ENCODE results near the gene MYT1.

DNA sequence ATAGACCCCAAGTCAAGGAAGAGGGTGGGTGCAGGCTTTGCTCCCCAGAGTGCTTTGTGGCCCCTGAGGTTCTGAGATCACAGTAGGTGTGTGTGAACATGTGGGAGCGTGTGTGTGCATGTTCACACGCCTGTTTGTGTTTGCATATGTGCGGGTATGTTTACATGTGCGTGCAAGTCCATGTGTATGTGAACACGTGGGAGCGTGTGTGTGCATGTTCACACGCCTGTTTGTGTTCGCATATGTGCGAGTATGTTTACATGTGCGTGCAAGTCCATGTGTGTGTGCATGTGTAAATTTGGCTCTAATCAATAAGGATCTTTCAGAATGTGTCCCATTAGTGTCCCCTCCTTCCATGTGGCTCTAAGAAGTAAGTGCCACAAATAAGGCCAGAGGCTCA is 49.9 kb downstream of the MYT1 start:
- TF ChIP-seq, protein P1, sequence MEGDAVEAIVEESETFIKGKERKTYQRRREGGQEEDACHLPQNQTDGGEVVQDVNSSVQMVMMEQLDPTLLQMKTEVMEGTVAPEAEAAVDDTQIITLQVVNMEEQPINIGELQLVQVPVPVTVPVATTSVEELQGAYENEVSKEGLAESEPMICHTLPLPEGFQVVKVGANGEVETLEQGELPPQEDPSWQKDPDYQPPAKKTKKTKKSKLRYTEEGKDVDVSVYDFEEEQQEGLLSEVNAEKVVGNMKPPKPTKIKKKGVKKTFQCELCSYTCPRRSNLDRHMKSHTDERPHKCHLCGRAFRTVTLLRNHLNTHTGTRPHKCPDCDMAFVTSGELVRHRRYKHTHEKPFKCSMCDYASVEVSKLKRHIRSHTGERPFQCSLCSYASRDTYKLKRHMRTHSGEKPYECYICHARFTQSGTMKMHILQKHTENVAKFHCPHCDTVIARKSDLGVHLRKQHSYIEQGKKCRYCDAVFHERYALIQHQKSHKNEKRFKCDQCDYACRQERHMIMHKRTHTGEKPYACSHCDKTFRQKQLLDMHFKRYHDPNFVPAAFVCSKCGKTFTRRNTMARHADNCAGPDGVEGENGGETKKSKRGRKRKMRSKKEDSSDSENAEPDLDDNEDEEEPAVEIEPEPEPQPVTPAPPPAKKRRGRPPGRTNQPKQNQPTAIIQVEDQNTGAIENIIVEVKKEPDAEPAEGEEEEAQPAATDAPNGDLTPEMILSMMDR (IDR thresholded peaks at IDR 0.05 in 2 of 3, conservative IDR thresholded peaks at IDR 0.05 in 1 of 3; ENCODE audit: insufficient read depth in 2 of 3, low read depth in 1 of 3, low read length in 3 of 3), result no peak
- no peak for TF ChIP-seq TAF1 (IDR thresholded peaks at IDR 0.05; ENCODE audit: control insufficient read depth, extremely low read depth, insufficient read depth, low read length, severe bottlenecking)
- no peak for TF ChIP-seq TARDBP (IDR thresholded peaks at IDR 0.05)
- TF ChIP-seq ARNT (IDR thresholded peaks at IDR 0.05), result no peak
- TF ChIP-seq ZNF766 (CRISPR knock-in tag; conservative IDR thresholded peaks at IDR 0.05), result no peak
- no peak for TF ChIP-seq MXI1 (IDR thresholded peaks at IDR 0.05; ENCODE audit: low read depth, low read length)
- no peak for TF ChIP-seq DDX20 (tag; IDR thresholded peaks at IDR 0.05; ENCODE audit: low read depth)
- no peak for TF ChIP-seq YY1 (IDR thresholded peaks at IDR 0.05; ENCODE audit: borderline replicate concordance in 1 of 3, control insufficient read depth in 1 of 3, extremely low read depth in 1 of 3, insufficient read depth in 3 of 3, insufficient read length in 1 of 3, insufficient replicate concordance in 2 of 3, low read depth in 1 of 3, low read length in 2 of 3)
